Activated T-helper 9 cell treated with anti-CD3 and anti-CD28 coated beads, Interleukin-2, amount 50 U/mL, for 16 hours (primary cell): ENCODE measurements around the gene UBXN6.

Experiments
- DNase-seq: peaks from one replicate; pipeline ENCODE4 v3.0.0-alpha.2; 2020; ENCODE audit warnings: low read depth

The UBXN6 gene

DNA sequence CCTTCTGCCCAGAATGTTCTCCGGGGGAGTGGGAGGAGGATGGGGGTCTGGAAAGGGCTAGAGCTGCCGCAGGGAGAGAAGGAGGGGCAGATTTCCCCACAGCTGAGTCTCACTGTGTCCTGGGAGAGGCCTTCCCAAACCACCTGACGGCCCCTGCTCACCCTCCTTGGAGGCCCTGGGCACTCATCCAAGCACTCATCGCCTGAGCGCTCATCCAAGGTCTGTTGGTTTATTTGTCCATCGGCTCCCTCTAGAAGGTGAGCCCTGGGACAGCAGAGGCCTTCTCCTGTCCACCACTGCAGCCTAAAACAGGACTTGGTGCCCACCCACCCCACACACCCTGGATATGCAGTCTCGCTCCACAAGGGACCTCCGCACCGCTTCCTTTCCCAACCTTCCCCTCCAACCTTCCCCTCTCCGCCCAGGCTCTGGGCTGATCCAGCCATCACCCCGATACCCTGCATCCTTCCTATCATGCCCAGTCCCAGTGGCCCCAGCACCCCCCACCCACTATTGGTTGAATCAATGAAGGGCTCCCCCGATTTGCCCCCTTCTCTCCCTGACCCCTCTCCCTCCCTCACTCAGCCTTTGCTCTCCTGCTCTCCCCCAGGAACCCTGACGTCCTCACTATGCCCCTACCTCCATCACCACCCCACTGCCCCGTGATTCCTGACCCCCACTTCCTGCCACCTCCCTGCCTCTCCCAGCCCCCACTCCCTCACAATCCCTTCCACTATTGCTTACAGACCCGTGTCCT is 1.7 kb downstream of the UBXN6 start:
- no peak for DNase-seq

DNA sequence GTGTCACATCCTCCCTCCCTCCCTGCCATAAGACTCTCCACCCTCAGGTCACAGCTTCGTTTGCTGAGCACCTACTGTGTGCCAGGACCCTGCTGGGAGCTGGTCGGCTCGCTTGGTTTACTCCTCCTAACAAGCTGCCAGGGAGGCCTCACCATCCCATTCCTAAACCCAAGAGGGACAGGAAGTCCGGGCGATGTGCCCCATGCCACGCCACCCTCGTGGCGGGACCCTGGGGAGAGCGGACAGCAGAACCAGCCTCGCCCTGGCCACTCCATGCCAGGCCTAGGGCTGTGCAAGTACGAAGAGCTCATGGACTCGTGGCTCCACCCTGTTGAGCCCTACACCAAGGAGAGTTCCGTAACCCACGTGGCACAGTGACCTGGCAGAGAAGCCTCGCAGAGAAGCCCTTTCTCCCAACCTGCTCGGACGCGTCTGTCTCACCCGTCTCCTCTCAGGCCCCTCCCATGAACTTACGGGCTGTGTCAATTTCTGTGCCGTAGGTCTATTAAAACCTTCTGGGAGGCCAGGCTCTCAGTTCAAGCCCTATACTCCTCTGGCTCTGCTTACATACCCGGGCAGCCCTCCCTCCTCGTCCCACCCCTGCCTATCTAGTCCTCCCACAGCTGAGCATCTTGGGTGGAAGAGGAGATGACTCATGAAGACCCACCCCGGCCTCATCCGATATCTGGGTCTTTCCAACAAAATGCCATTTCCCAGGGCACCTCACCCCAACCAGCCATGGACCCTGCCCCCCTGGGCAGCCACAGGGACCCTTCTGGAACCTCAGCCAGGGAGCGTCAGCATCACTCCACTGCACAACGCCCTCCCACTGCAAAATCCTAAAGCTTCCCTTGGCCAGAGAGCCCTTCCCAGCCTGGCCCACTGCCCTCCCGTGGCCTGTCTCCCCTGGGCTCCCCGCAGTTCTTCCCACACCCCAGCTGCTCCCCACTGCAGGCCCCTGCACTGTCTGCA is 2.6 kb downstream of the UBXN6 start:
- no peak for DNase-seq

DNA sequence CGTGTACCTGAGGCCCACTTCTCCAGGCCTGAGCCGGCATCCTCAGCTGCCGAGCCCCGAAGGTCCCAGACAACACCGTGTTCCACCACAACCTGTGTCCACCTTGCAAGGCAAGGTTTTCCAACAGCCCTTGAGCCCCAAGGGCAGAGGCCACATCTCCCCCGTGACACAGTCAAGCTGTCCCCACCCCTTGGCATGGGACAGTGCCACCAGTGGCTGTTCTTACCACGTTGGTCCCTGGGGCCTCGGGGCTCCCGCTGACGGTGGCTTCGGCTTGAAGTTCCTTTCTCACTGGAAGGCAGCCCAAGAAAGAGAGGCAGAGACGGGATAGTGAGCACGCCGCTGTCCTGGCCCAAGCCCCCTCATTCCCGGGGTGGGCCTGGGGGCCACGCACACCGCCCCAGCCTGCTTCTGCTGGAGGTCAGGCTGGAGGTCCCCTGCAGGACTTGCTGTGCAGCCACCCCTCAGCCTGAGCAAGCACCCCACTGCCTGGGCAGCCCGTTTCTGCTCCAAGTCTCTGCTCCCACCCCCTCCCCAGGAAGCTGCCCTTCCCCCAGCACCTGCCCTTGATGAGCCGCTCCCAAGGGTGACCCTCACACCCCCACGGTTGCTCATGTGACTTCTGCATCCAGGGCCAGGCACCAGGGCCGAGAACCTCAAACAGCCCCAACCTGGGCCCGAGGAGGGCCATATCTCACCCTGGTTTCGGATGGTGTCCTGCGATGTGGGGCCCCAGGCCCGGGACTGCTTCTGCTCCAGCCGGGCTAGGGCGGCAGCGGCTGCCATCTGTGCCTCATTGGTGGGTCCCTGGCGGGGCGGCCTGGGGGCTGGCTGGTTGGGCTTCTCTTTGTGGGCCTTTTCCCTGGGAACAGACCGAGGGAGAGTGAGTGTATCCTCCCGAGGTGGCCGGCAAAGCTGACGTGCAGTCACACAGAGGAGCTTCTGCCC is 4.1 kb downstream of the UBXN6 start:
- DNase-seq: no peak

DNA sequence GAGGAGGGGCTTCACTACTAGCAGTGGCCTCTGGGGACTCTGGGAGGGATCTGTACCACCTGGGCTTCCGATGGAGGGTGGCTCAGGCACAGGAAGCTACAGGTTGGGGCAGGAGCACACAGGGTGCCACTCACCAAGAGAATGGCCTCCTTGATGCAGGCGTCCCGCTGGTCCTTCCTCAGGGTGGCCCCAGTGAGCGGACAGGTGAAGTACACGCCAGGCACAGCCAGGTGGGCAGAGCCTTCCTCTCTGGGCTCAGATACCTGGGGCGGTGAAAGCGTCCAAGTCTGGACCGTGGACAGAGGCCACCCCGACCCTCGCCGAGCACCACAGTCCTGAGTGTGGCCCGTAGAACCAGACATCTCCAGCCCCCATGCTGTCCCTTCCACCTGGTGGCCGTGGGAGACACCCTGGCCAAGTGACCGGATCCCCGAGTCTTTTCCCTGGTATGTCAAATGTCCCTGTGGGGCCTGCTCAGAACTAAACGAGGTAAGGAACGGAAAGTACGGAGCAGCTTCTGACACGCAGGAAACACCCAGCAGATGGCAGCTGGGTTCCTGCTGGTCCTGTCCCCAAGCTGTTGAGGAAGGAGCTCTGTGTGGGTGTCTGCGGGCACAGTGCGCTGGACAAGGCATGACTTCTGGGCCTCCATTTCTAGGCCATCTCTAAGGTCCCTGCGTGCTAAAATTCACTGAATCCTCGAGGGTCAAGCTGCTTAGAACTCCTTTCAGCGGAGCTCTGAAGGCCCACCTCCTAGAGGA is 5.2 kb downstream of the UBXN6 start:
- no peak for DNase-seq

DNA sequence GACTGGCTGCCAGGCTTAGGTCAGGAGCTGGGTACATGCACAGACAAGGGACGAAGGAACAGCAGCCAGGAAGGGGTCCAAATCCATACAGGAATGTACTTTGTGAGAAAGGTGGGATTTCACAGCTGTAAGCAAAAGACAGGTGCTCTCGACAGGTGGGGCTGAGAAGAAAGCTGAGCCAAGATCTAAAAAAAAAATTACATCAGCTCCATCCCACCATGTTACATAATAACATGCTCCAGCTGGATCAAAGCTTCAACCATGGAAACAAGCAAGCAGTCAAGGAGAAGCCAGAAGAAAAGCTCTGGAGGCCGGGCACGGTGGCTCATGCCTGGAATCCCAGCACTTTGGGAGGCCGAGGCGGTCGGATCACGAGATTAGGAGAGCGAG is 8.0 kb downstream of the UBXN6 start:
- DNase-seq: no peak

DNA sequence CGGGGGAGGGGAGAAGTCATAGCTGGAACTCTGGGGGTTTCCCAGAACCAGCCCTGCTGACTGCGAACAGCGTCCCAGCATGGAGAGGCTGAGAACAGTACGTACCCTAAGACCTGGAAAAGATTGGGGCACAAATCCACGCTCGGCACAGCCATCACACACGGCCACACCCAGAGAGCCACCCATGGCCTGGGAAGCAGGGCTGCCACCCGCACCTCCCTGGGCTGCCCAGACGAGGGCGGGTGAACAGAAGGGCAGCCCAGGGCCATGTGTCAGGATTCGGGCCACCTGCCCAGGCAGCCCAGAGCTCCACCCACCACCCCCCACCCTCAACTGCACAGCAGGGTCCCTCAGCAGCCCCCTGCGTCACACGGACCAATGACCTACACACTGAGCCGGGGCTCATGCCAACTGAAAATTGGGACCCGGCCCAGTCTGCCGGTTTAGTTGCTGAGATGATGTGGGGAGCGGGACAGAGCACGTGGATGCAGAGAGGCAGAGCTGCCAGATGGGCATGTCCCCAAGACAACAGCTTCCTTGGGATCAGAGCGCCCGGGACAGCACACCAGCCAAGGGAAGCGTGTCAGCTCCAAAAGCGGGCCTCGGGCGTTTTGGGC is 8.5 kb downstream of the UBXN6 start:
- DNase-seq: no peak

DNA sequence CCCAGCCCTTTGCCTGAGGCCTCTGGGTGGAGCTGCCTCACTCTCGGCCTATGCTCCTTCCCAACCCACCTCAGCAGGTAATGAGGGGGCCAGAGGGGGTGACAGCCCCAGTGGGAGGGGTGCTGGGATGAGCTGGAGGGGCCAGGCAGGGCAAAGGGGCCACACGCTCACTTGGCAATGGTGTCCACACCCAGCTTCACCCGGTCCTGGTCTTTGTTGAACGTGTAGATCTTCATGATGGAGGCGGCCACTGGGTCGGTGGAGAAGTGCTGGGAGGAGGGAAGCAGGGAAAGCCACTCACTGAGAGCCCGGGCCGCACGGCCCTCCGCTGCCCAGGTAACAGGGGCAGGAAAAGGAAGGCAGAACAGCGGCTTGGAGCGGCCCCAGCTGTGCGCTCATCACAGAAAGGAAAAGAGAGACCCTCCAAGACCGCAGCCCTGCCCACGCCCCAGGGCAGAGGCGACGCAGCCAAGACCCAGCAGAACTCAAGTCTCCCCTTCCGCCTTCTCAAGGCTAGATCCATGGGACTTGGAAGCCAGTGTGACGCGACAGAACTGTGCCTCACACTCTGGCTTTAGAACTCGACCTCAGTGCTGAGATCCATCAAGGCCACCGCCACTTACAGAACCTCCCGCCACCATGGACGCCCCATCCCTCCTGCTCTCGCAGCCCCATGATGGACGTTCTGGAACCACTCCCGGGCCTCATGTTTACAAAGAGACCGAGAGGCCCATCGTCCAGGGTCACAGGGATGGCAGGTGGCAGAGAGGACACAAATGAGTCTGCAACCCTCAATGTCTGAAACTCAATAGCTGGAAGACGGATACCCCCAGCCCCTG is 9.2 kb downstream of the UBXN6 start:
- DNase-seq: no peak

DNA sequence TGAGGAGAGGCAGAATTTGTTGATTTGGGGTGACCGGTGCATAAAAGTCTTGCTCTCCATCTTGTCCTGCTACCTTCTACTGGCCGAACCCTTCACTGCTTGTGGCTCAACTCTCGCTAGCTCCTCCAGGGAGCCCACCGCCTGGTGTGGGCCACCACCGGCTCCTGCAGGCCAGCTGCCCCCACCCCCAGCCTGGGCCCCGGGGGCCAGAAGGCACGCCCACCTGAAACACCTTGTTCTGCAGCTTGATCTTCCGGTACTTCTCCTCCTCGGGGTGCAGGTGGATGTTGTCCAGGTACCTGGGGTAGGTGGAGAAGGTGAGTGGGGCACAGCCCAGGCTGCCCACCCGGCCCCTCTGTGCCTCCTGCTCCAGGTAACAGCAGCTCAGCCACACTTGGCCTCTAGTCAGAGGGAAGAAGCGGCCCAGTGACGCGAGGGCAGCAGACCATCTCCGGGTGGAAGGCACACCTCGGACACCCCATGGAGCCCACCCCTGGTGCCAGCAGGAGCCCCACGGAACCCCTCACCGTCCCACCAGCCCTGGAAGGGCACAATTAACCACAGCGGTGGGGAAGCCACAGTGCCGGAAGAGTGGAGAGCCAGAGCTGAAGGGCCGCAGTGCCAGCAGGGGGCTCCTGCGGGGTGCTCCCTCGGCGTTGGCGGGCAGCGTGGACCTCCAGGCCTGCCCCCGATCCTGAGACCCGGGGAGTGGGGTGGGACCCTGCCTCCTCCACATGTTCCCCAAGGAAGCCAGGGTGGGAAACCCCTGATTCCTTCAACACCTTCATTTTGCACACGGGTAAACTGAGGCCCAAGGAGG is 10.1 kb downstream of the UBXN6 start:
- DNase-seq: no peak

DNA sequence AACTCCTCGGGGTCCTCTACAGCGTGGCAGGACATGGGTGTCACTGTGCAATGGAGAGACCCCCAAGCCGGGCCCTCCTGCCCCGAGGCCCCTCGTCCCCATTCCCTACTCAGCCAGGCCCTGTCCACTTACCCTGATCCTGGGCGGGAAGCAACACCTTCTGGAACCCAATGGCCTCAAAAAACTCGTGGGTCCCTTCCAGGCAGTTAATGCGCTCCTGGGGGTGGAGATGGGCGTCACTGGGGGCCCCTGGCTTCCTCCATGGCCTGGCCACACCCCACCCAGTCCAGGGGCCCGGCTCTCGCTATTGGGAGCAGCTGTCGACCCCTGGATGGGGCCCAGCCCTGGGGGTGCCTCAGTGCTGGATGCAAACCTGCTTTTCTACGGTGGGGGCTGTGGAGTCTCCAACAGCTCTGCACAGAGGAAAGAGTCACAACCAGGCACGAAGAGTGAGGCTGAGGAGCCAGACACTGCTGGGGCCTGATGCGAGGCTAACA is 10.8 kb downstream of the UBXN6 start:
- DNase-seq: no peak

DNA sequence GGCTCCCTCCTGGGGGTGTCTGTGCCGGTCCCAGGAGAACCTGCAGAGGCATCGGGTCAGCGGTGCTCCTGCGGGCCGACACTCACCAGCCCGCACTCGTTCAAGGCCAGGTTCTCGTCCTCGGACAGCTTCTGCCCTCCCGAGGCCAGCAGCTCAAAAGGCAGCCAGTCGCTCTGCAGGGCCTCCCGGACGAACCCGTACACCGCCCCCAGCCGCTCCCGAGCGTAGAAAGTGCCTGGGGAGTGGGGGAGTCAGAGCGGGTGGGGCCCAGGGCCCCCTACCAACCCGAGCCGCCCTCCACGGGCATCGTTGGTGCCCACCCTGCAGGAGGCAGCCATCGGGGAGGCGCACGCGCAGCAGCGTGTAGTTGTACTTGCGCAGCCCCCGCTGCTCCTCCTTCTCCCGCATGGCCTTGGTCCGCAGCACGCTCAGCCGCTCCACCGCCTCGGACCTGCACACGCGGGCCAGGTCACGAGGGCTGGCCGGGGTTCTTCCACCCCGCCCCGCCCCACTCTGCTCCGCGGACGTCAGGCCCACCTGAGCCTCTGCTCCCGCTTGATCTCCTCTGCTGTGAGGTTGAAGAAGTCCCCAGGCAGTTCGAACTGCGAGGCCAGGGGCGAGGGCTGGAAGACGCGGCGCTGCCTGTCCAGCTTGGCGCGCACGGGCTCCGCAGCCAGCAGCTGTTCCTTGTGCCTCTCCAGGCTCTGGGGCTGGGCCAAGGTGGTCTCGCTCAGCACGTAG is 11.5 kb downstream of the UBXN6 start:
- no peak for DNase-seq

DNA sequence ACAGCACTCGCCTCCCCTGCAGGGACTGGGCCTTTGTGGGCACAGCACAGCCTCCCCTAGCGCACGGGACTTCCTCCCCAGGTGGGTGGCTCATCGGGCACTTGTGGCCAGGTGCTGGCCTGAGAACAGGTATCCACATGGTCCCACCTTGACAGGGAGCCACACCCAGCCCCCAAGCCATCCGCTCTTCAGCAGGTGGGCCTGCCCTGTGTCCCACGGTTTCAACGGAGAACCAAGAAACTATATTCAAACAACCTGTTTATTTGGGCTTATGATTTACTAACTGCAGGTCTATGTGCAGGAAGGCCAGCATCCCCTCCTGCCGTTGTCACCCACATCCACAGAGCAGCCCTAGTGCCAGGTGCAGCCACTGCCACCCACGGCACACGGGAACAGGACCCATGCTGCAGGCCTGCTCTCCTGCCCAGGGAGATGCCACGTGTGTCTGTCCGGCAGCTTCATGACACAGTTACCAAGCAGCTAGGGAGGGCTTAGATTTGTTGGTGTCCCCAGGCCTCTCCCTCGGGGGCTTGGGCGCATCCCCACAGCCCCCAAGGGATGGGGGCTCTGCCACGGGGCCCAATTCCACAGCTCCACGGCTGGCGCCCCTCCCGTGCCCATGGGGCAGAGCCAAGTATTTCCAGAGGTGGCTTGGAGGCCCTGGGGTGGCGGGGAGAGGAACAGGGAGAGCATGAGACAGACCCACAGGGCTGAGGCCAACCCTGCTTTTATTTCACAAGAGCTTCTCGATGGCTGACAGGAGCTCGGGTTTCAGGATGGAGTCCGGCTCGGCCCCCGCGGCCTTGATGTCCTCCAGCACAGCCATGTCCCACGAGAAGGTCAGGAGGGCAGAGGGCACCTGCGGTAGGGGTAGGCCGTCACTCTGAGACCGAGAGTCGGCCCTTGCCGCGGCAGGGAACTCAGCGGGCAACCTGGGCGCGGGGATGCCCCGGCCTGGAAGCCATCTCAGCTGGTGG is 12.5 kb downstream of the UBXN6 start:
- no peak for DNase-seq

DNA sequence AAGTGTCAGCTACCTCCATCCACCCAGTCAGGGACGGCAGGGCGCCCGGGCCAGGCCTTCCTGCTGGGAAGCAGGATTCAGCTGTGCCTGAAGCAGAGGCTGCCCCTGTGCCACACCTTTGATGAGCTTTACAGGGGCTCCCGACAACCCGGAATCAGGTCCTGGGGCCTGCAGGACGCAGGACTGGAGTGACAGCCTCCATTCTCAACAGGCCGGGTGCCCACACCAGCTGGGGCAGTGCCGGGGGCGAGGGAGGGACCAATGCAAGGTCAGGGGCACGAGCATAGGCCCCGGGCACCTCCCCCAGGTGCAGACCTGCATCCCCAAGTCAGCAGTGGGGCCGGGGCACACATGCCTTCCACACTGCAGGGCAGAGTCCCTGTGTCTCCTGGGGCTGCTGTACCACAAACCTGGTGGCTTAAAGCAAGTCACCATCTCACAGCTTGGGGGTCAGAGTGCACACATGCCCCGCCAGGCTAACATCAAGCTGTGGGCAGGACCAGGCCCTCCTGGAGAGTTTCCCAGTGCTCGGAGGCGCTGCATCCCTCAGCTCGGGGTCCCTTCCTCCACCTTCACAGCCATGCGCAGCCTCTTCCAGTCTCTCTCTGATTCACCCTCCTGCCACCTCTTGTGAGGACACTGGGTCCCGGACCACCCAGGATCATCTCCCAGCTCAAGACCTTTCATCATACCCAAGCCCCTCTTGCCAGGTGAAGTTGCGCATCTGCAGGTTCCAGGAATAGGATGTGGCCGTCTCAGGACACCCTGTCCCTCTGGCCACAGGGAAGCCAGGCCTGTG is 13.4 kb downstream of the UBXN6 start:
- DNase-seq: no peak

DNA sequence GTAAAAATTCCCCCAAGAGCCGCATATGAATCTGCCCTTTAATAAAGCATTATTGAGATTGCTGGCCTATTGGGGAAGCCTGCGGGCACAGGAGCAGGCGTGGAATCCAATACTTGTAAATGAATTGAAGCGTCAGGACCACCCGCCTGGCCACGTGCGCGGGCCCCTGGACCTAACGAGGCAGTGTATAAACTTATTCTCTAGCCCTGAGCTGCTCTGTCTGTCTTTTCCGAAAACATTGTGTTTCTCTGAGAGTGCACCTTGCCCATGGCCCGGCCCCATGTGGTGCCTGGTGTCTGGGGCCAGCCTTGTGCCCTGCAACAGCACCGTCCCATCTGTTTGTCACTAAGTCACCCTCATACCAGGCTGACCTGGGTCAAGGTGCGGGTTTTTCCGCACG is 14.4 kb downstream of the UBXN6 start:
- no peak for DNase-seq

DNA sequence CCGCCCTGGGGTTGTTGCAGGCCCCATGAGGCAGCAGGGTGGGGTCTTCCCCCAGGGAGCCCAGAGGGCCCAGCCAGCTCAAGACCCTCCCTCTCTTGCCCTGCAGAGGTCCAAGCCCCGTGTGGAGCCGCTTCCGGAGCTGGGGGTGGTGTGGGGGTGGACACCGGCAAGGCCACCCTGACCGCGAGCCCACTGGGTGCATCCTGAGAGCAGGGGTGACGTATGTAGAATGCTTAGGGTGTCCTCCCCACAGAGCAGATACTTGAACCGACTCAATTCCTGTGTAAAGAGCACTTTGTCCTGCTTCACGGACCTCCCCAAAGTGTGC is 14.8 kb downstream of the UBXN6 start:
- no peak for DNase-seq

DNA sequence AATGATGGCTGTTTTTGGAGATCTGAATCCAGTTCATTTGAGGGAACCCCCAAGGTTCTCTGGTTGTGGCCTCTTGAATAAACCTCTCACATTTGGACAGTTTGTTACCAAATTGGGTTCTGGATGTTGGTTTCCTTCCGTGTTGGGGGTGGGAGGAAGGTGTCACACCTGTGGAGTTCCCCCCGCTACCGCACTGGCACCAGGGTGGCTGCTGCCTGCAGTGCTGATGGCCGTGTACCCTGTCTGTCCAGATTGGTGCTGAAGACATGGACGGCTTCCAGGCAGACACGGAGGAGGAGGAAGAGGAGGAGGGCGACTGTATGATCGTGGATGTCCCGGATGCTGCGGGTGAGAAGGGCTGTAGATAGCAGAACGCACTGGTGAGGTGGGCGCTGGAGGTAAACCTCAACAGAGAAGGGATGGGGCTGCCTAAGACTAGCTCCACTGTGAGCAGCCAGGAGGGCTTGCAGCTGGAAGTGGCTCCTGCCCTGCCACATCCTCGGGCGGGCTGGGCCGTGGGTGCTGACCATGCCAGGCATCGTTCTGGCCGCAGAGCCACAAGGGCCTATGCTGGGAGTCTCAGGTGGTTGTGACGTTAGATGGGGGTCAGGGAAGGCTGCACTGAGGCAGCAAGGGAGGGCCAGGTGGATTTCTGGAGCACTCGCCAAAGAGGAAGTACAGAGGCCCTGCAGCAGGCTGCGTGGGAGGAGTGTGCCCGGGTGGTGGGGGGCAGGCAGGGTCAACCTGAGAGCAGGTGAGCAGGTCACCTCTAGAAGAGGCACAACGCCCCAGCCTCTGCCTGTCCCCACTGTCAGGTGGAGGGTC is 15.4 kb downstream of the UBXN6 start:
- DNase-seq: no peak
